GM12872 (cell line): ENCODE measurements around the gene KRTAP4-12.
"Not testable (repeated sequence)": the region's sequence is repeated elsewhere in the genome, so short reads cannot be mapped to it uniquely, and the experiment has no call there.

Experiments
- TF ChIP-seq, protein P1 (sequence below): IDR thresholded peaks from 3 replicates; pipeline ENCODE4 v1.5.1; 2011; ENCODE audit warnings: low read depth, mild to moderate bottlenecking, low read length, moderate library complexity; ENCODE audit not compliant: insufficient read depth

Gene KRTAP4-12

DNA sequence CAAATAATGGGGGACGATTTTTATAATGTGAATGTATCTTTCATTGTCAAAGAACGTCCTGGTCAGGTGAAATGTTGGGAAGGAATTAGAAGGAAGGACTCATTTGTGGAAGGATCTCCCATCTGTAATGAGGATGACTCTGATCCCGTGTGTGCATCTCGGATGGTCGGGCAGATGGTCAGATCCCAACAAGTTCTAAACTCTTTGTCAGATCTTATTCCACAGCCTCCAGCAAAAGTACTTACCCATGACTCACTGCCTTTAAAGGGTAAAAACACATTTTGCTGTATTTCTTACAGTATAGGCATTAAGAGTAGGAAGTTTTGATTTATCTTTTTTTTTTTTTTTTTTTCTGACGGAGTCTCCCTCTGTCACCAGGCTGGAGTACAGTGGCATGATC lies 25.5 kb downstream of the KRTAP4-12 start:
- TF ChIP-seq, protein P1, sequence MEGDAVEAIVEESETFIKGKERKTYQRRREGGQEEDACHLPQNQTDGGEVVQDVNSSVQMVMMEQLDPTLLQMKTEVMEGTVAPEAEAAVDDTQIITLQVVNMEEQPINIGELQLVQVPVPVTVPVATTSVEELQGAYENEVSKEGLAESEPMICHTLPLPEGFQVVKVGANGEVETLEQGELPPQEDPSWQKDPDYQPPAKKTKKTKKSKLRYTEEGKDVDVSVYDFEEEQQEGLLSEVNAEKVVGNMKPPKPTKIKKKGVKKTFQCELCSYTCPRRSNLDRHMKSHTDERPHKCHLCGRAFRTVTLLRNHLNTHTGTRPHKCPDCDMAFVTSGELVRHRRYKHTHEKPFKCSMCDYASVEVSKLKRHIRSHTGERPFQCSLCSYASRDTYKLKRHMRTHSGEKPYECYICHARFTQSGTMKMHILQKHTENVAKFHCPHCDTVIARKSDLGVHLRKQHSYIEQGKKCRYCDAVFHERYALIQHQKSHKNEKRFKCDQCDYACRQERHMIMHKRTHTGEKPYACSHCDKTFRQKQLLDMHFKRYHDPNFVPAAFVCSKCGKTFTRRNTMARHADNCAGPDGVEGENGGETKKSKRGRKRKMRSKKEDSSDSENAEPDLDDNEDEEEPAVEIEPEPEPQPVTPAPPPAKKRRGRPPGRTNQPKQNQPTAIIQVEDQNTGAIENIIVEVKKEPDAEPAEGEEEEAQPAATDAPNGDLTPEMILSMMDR, result no peak

DNA sequence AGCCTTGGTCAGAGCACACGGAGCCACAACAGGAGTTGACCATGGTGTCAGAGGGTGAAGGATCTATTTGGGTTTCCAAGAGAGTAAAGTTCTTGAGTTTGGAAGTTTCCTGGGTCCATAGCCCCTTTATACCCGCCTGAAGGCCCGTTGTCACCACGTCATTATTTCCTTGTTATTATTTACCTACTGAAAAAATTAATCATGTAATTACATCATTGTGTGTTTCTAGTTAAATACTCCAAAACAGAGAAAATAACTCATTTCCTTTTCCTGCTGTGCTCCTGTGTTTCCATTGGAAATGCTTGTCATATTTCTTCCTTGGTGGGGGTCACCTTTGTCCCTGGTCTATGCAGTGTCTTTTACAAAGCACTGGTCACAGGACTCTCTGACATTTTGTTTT lies 25.9 kb downstream of the KRTAP4-12 start, which contains the start of gene KRTAP4-8:
Gene KRTAP4-8, minus strand, starts transcription at position 101 of the 400 bp plus-strand sequence. Its CDS starts 58 bp downstream, at position 43.
- TF ChIP-seq, protein P1, result no peak

DNA sequence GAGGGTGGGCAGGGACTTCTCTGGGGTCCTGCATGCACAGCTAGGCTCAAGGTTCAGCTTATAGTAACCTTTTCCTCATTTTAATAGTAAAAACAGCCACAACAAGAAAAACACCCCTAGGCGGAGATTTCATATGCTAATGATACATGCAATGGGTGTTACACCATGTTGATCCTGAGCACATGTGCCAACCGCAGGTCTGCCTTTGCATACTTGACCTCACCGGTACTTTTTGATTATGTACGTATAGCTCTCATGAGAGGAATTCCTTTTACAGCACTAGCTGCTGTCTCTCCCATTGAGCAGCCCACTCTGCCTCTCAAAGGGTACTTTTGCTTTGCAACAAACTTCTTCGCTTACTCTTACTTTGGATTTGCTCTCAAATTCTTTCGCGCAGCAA lies 27.9 kb downstream of the KRTAP4-12 start:
- TF ChIP-seq, protein P1, result no peak

DNA sequence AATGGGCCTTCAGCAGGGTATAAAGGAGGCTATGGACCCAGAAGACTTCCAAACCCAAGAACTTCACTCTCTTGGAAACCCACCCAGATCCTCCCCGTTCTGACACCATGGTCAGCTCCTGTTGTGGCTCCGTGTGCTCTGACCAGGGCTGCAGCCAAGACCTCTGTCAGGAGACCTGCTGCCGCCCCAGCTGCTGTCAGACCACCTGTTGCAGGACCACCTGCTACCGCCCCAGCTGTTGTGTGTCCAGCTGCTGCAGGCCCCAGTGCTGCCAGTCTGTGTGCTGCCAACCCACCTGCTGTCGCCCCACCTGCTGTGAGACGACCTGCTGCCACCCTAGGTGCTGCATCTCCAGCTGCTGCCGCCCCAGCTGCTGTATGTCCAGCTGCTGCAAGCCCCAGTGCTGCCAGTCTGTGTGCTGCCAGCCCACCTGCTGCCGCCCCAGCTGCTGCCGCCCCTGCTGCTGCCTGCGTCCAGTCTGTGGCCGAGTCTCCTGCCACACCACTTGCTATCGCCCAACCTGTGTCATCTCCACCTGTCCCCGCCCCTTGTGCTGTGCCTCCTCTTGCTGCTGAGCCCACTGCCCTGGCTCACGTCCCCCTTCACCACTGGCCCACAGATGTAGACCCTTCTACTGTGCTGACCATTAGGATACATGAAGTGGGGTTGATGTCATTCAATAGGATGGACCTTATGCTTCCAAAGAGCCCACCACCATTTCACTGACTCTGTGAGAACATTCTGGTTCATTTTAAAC lies 39.7 kb downstream of the KRTAP4-12 start, which contains the start of gene KRTAP4-7:
Gene KRTAP4-7, plus strand, starts transcription at position 51 of the 757 bp plus-strand sequence. Its CDS starts 57 bp downstream, at position 108.
- TF ChIP-seq, protein P1, result not testable (repeated sequence)

DNA sequence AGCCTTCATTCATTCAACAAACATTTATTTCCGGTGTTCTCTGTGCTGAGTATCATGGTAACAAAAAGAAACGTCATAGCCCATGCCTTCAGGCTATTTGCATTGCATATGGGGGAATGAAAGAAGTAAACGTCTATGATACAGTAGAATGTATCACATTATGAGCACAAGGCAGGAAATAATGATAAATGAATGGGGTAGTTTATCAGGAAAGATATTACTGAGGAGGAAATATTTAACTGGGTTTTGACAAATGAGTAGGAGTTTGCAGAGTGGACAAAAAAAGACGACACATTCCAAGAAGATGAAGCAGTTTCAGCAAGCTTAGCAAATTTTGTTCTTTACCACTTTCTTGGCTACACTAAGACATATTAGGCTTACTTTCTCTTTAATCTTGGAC lies 41.4 kb downstream of the KRTAP4-12 start:
- TF ChIP-seq, protein P1, result no peak

DNA sequence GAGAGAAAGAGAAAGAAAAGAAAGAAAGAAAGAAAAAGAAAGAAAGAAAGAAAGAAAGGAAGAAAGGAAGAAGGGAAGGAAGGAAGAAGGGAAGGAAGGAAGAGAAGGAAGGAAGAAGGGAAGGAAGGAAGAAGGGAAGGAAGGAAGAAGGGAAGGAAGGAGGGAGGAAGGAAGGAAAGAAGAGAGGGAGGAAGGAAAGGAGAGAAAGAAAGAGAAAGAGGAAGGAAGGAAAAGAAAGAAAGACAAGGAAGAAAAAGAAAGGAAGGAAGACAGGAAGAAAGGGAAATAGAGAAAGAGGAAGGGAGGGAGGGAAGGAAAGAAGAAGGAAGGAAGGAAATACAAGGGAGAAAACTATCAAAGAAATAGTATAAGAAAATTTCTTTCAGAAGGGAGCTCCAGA lies 47.2 kb downstream of the KRTAP4-12 start:
- TF ChIP-seq, protein P1, result no peak

DNA sequence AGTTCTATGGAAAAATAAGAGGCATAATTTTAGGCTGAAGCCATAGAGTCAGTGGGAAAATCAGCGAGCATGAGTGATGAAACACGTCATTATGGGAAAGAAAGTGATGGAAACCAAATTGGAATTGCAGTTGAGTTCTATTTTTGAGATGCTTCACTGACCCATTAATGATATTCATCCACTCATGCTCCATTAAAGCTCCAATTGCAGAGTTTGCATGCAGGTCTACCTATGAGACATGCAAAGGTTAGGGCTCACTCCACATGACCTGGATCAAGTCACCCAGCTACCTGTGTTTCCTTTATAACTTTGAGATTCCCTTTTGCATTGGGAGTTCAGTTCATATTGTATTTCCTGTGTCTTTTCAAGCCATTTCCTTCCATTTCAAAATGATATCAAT lies 50.3 kb downstream of the KRTAP4-12 start:
- TF ChIP-seq, protein P1, result no peak
